Keratinocyte (primary cell): ENCODE data around the gene ZNF283. TPM values are rescaled to one million over a fixed set of nuclear protein-coding genes. Genes with fewer than 3 reads are reported as not detected.
A peak's percentile ranks its signal among the peaks of the same experiment; 100 is the strongest.

Experiments used
- DNase-seq: peaks from one replicate; pipeline ENCODE4 v3.0.0-alpha.2; 2011; ENCODE audit warnings: low read depth, missing footprints, low spot score
- FAIRE-seq: peaks from 2 replicates; lab custom pipeline; 2011; peaks lifted over from hg19 to GRCh38; lab: Jason Lieb, UNC
- H2AFZ ChIP-seq: 2 replicates; pipeline ENCODE4 v1.6.0; 2012; ENCODE audit warnings: low read length, control low read depth, inconsistent platforms; ENCODE audit not compliant: control insufficient read depth
- H3K27ac ChIP-seq: 2 replicates; pipeline ENCODE4 v1.5.1; 2011; ENCODE audit warnings: low read length; ENCODE audit not compliant: control insufficient read depth, insufficient read depth
- H3K27me3 ChIP-seq: 3 replicates; pipeline ENCODE4 v1.6.0; 2011; ENCODE audit warnings: low read length; ENCODE audit not compliant: control insufficient read depth, insufficient read depth; ENCODE audit errors: extremely low read depth
- H3K36me3 ChIP-seq, 2 experiments: 2 replicates in 1 of 2; 3 replicates in 1 of 2; pipeline ENCODE4 v1.5.1; 2011; ENCODE audit warnings: low read length in 2 of 2, mild to moderate bottlenecking in 1 of 2; ENCODE audit not compliant: control insufficient read depth in 2 of 2, insufficient read depth in 2 of 2; ENCODE audit errors: extremely low read depth in 1 of 2
- H3K4me1 ChIP-seq: 3 replicates; pipeline ENCODE4 v1.5.1; 2011; ENCODE audit warnings: low read length; ENCODE audit not compliant: control insufficient read depth, insufficient read depth; ENCODE audit errors: extremely low read depth
- H3K4me2 ChIP-seq: 3 replicates; pipeline ENCODE4 v1.6.0; 2011; ENCODE audit warnings: low read depth, low read length; ENCODE audit not compliant: control insufficient read depth, insufficient read depth; ENCODE audit errors: extremely low read depth
- H3K4me3 ChIP-seq, 3 experiments: fragments of 200-600 bp in 1 of 3; sonication (generic) in 1 of 3; 2 replicates in 2 of 3; 3 replicates in 1 of 3; pipeline ENCODE4 v1.5.1; 2011 to 2016; ENCODE audit warnings: low read length in 3 of 3, mild to moderate bottlenecking in 3 of 3, control low read depth in 2 of 3, inconsistent platforms in 1 of 3, low read depth in 1 of 3, mixed read lengths in 1 of 3, mixed run types in 1 of 3, moderate library complexity in 1 of 3; ENCODE audit not compliant: control insufficient read depth in 2 of 3, insufficient read depth in 2 of 3; ENCODE audit errors: extremely low read depth in 1 of 3
- H3K79me2 ChIP-seq: 2 replicates; pipeline ENCODE4 v1.6.0; 2012; ENCODE audit warnings: low read length; ENCODE audit not compliant: control insufficient read depth, insufficient read depth
- H3K9ac ChIP-seq: 3 replicates; pipeline ENCODE4 v1.6.0; 2011; ENCODE audit warnings: low read length; ENCODE audit not compliant: control insufficient read depth, insufficient read depth; ENCODE audit errors: extremely low read depth
- H3K9me1 ChIP-seq: 3 replicates; pipeline ENCODE4 v1.6.0; 2011; ENCODE audit warnings: low read length; ENCODE audit not compliant: control insufficient read depth, insufficient read depth; ENCODE audit errors: extremely low read depth
- H3K9me3 ChIP-seq: 2 replicates; pipeline ENCODE4 v1.5.1; 2012; ENCODE audit warnings: low read depth, low read length; ENCODE audit not compliant: control insufficient read depth
- H4K20me1 ChIP-seq: 3 replicates; pipeline ENCODE4 v1.6.0; 2011; ENCODE audit warnings: low read length; ENCODE audit not compliant: control insufficient read depth, insufficient read depth; ENCODE audit errors: extremely low read depth
- EZH2 ChIP-seq: IDR thresholded peaks from one replicate; pipeline ENCODE4 v1.6.1; 2012; ENCODE audit warnings: inconsistent platforms, mild to moderate bottlenecking, low read length, moderate library complexity
- dilution Hi-C: fragments of 300-500 bp; cut with MboI; formaldehyde crosslinking; loops from one replicate; pipeline ENCODE4 v1.7.0; 2020; ENCODE audit warnings: low sequenced_read_pairs; ENCODE audit not compliant: extremely low pct_ligation_motif_present
- polyA plus RNA-seq, 5 experiments: library from polyadenylated mRNA; depleted of rRNA in 3 of 5; stranded (reverse) in 3 of 5; stranded (forward) in 1 of 5; unstranded in 1 of 5; fragments of >200 nt; gene quantifications; 1 replicate in 1 of 5; 2 replicates in 3 of 5; 3 replicates in 1 of 5; pipeline versions ENCODE4 v1.2.1 to v1.2.3, GENCODE V29; 2011 to 2012; ENCODE audit warnings: missing spikeins in 2 of 5, low read depth in 1 of 5, low replicate concordance in 1 of 5
- TF ChIP-seq, protein P1 (sequence below), 3 experiments: IDR thresholded peaks in 1 of 3; conservative IDR thresholded peaks in 1 of 3; optimal IDR thresholded peaks in 1 of 3; 2 replicates in 2 of 3; 3 replicates in 1 of 3; pipeline versions ENCODE3 to v1.5.1; 2011; ENCODE audit warnings: low read length in 3 of 3, mild to moderate bottlenecking in 3 of 3, moderate library complexity in 2 of 3, control low read depth in 1 of 3, inconsistent platforms in 1 of 3; ENCODE audit not compliant: insufficient read depth in 2 of 3; ENCODE audit errors: extremely low read depth in 1 of 3

Gene ZNF283
- polyA plus RNA-seq, 1 donor (not counting 4 experiments of a cell fraction or from before 2014, with no cell fraction given) = 7.7 TPM

DNA sequence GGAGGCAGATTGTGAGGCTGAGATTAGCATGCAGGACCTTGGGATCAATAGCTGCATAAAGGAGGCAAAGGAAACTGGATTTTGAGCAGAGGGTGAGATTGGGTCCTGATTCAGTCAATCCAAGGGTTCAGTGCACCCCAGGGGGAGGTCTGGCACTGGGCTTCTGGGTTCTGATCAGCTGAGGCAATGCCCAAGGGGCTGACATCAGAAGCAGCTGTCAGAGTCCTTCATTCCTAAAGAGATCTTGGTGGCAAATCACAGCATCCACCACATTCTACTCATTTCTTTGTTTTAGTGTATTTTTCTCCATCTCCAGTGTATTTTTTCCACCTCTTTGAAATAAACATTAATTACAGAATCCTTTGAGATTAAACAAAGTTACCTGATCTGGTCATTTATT is 19.5 kb upstream of the ZNF283 start:
- FAIRE-seq (no peak), DNase-seq (no peak)
- no peaks in the 10 kb centered on the region for H3K9me3 ChIP-seq
- H3K9ac ChIP-seq = no peak overlapping the region
- H3K9me1 ChIP-seq = no peaks in the 10 kb centered on the region
- no peak overlapping the region for H3K4me2 ChIP-seq
- no peak overlapping the region for H3K27ac ChIP-seq
- no peak overlapping the region for H3K4me3 ChIP-seq
- H3K27me3 ChIP-seq = no peaks in the 10 kb centered on the region
- no peaks in the 10 kb centered on the region for H3K79me2 ChIP-seq
- no peaks in the 10 kb centered on the region for H3K36me3 ChIP-seq
- dilution Hi-C loops = no loop called here
- no peaks in the 10 kb centered on the region for H4K20me1 ChIP-seq
- H3K4me1 ChIP-seq = peaks cover 7% of the 10 kb centered on the region
- TF ChIP-seq, protein P1, sequence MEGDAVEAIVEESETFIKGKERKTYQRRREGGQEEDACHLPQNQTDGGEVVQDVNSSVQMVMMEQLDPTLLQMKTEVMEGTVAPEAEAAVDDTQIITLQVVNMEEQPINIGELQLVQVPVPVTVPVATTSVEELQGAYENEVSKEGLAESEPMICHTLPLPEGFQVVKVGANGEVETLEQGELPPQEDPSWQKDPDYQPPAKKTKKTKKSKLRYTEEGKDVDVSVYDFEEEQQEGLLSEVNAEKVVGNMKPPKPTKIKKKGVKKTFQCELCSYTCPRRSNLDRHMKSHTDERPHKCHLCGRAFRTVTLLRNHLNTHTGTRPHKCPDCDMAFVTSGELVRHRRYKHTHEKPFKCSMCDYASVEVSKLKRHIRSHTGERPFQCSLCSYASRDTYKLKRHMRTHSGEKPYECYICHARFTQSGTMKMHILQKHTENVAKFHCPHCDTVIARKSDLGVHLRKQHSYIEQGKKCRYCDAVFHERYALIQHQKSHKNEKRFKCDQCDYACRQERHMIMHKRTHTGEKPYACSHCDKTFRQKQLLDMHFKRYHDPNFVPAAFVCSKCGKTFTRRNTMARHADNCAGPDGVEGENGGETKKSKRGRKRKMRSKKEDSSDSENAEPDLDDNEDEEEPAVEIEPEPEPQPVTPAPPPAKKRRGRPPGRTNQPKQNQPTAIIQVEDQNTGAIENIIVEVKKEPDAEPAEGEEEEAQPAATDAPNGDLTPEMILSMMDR (optimal IDR thresholded peaks at IDR 0.05 in 1 of 3, IDR thresholded peaks at IDR 0.05 in 1 of 3, conservative IDR thresholded peaks at IDR 0.05 in 1 of 3; ENCODE audit: extremely low read depth in 1 of 3, insufficient read depth in 2 of 3, low read length in 3 of 3) = no peak
- TF ChIP-seq EZH2 = no peak
- H2AFZ ChIP-seq = no peak overlapping the region

DNA sequence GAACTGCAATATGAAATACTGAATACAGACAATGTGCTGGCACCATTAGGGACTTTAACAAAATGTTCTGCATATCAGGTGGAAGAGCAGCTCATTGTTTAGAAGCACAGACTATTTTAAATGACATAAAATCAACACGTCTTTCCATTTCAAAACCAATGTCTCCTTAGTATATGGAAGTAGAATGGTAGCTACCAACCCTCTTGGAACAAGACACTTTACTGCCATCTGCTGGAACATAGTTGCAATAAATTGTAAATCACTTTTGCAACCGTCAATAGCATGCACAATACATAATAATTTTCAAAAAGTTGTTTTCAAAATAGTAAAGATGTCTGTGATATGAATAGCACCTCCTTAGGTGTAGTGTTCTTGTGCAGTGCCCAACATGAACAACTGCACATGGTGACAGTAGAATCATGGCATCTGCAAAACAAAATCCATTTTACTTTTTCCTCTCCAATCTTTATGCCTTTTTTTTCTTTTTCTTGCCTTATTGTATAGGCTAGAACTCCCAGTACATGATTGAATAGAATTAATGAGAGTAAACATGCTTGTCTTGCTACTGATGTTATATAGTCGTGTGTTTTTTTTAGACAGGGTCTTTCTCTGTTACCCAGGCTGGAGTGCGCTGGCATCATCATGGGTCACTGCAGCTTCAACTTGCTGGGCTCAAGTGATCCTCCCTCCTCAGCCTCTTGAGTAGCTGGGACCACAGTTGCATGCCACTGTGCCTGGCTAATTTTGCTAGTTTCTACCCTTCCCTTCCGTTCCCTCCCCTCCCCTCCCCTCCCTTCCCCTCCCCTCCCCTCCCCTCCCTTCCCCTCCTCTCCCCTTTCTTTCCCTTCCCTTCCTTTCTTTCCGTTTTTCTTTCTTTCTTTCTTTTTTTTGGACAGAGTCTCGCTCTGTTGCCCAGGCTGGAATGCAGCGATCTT is 17.1 kb upstream of the ZNF283 start:
- DNase-seq = no peak

More for the DNA sequence above, 17.1 kb upstream of the ZNF283 start:
- H3K9ac ChIP-seq = no peak overlapping the region
- peak overlapping the region; percentile 8 for H3K27ac ChIP-seq
- H3K36me3 ChIP-seq = no peaks in the 10 kb centered on the region
- peak overlapping the region; percentile 36 for H3K4me2 ChIP-seq
- dilution Hi-C loops = no loop called here
- no peaks in the 10 kb centered on the region for H3K27me3 ChIP-seq
- no peaks in the 10 kb centered on the region for H3K9me1 ChIP-seq
- no peak overlapping the region for H2AFZ ChIP-seq
- no peaks in the 10 kb centered on the region for H3K79me2 ChIP-seq
- peaks cover 7% of the 10 kb centered on the region for H3K4me1 ChIP-seq
- no peak overlapping the region for H3K4me3 ChIP-seq
- no peaks in the 10 kb centered on the region for H4K20me1 ChIP-seq
- TF ChIP-seq, protein P1 (optimal IDR thresholded peaks at IDR 0.05 in 1 of 3, IDR thresholded peaks at IDR 0.05 in 1 of 3, conservative IDR thresholded peaks at IDR 0.05 in 1 of 3; ENCODE audit: extremely low read depth in 1 of 3, insufficient read depth in 2 of 3, low read length in 3 of 3) = peak in 2 of 3 experiments; percentile 38 to 47
- no peak for TF ChIP-seq EZH2
- FAIRE-seq = peak; percentile 87
- no peaks in the 10 kb centered on the region for H3K9me3 ChIP-seq
